NCI-H345 treated with DMSO at 0.1 percent for 48 hours (cell line): ENCODE data around the gene CTR9.

Source experiments
- DNase-seq: peaks from one replicate; lab custom pipeline; 2025; ENCODE audit not compliant: unreplicated experiment; lab: John Stamatoyannopoulos, UW

CTR9 gene

DNA sequence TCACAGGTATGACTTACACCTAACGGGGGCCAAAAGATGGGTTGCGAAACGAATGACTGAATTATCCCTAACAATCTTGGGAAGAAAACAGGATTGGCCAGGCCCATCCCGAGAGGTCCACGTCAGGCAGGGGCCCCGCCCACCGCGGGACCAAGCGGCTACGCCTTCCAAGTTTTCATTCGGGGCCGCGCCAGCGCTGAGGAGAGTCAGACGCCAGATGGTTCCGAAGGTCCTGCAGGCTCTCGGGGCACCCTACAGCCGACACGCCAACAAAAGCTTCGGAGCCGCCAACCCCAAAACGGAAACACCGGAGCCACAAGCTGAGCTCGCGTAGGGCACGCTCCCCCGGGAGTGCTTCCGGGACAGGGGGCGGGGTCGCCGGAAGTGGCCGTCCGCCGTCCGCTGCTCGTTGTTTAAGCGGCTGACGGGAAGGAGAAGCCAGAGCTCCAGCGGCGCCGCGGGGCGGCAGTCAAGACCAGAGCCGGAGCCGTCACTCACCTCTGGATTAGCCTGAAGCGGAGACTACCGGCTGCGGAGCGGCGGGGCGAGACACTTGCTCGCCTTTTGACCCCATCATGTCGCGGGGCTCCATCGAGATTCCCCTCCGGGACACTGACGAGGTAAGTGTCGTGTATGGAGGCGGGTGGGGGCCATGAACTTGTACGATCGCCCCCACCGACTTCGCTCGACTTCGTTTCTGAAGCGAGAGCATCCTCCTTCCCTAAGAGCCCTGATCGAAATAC lies at the start of gene CTR9:
Gene CTR9 (plus strand): TSS at position 409 of the 743 bp plus-strand sequence. CDS start 167 bp downstream, at position 576.
- peak; percentile 87 for DNase-seq

DNA sequence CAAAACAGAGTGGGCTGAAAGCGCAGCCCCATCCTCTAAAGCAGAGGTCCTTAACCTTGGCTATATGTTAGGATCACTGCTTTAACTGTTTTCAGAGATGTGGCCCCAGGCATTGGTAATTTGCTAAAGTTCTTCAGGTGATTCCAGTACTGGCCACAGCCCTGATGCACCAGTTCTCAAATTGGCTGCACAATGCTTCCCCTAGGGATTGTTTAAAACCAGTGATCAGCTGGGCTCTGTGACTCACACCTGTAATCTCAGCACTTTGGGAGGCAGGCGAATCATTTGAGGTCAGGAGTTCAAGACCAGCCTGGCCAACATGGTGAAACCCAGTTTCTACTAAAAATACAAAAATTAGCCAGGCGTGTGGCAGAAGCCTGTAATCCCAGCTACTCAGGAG lies 49.1 kb upstream of the CTR9 start:
- DNase-seq: no peak

DNA sequence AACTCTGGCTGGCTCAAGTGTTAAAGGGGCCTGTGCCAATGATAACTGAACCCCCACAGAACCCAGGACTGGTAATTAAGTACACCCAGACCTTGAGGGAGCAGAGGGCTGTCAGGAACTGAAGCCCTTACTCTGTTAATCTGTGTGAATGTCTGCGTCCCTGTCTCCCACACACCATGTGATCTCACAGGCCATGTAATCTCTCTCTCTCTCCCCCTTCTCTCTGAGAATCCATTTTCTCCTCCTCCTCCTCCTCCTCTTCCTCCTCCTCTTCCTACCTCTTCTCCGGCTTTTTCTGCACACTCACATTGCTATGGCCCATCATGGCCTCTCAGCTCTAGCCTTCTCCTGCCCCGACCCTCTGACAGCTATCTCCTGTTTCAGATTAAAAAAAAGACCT lies 42.9 kb upstream of the CTR9 start:
- DNase-seq: no peak

DNA sequence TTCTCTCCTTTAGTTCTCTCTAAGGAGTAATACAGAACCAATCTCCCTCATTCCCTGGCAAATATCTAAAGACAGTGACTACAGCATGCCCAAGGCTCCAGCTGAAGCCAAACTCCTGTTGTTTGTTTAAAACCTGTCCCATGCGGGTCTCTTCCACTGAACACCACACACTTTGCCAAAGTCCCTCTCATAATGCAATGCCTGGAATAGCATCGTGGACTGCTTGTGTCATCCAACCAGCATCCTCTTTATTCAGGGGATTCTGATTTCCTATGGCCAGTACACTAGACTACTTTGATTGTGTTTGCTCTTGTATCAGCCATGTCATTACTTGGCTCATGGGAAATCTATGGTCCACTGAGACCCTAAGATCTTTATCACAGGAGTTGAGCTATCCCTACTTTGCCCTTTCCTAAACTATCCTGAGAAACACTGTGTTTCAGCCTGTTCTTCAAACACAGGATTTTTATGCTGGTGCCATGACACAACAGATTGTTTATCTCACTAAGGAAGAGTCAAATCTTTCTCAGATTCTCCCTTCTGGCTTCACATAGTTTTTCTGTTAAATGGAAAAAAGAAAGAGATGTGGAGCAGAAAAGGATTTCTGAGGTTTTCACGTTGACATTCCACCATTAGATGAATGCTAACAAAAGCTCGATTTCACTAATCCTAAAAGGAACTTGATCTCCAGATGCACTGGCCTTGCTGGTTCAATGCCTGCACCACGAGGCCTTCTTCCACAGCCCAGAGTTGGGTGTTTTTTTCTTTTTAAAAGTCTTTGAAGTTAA lies 41.6 kb upstream of the CTR9 start:
- DNase-seq: no peak

DNA sequence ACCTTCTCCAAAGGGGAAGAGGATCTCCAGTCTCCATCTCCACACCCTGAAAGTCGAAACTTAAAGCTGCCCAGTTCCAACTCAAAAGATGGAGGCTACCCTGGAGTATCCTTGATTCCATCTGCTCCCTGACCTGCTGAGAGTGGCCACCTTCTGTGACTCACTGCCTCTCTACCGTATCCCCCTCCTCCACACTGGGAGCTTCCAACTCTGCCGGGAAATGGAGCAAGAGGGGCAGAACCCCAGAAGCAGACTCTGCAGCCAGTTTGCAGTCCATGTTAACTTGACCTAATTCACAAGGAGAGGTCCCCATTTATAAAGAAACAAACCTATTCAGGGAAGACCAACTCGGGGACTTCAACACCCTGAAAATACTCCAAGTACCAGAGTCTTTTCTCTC lies 35.5 kb upstream of the CTR9 start:
- no peak for DNase-seq

DNA sequence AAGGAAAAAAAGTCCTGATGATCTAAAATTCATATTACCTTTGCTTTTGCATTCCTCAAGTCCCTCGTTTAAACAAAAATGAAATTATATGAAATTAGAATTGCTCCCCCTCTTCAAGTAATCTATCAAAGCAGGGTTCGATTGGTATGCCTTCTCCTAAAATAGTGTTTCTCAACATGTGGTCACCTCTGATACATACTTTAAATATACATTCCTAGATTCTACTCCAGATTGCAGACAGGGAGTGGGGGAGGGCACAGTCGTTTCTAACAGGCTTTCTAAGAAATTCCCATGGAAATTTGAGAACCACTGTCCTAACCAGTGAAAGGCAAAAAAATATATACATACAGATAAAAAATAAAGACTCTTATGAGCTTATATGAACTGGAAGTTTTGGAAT lies 34.9 kb upstream of the CTR9 start:
- DNase-seq: no peak

DNA sequence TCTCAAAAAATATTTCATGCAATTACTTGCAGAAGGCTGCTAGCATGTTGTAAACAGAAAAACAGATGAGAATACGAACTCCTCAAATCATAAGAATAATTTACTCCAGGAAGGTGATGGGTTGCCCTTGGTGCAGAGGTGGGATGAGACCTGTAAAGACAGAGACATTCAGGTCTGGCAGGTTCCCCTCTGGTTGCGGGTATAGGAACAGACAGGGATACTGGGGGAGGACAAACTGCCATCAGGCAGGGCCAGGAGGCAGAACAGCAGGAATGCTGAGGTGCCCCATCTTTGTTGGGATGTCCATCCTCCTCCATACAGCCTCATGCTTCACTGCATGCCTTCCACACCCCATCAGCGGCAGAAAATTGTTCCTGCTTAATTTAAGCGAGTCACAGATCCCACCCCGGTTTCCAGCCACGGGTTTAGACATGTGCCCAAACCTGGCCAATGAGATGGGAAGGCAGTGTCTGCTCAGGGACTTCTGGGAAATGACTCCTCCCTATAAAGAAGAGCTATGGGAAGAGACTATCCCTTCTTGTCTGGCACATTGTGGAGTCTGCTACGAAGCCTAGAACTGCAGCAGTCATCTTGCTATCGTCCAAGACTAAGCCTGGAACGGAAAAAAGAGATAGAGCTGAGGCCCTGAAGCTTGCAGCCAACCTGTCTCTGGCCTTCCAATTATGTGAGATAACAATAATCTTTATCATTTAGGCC lies 34.3 kb upstream of the CTR9 start:
- no peak for DNase-seq

DNA sequence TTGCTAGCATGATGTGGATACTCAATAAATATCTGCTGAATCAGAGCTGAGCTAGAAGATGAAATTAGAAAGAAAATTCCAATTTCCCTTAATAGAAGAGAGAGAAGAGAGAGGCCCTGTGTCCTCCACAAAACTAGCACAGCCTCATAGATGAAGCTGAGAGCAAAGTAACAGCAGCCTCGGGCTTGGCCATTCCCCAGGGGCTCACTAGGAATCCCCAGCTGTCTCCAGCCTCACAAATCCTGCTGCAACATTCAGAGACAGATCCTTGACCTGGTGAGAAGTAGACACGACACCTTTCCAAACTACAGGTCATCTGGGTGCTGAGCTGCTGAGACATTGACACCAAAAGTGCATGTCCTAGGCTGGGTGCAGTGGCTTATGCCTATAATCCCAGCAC lies 31.4 kb upstream of the CTR9 start:
- DNase-seq: no peak

DNA sequence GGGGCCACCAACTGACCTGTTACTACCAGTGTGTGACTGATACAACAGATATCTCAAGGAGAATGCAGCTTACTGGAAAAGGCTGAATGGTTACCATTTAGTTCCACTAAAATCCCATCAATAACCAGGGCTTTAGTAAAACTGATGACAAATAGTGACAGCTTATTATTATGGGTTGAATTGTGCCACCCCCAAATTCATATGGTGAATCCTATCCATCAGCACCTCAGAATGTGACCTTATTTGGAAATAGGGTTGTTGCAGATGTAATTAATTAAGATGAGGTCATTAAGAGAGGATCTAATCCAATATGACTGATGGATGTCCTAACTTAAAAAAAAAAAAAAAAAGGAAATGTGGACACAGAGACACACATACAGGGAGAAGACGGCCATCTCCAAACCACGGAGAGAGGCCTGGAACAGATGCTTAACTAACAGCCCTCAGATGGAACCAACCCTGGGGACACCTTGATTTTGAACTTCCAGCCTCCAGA lies 30.1 kb upstream of the CTR9 start:
- DNase-seq: no peak

DNA sequence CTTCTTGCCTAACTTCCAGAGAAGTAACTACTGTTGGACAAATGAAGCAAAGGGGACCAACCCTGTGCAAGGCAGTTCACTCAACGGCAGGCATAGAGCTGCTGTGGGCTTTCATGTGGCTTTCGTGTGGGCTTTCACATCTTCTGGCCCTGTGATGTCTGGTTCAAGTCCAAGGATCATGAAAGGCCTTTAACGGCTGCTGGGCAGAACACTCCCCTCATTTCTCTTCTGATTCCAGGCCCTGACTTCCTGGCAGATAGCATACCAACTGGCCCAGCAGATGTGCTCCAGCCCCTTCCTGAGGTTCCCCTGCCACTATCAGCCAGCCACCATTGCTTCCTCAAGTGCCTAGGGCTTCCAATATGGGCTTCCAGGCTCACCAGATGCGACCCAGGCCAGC lies 28.7 kb upstream of the CTR9 start:
- no peak for DNase-seq

DNA sequence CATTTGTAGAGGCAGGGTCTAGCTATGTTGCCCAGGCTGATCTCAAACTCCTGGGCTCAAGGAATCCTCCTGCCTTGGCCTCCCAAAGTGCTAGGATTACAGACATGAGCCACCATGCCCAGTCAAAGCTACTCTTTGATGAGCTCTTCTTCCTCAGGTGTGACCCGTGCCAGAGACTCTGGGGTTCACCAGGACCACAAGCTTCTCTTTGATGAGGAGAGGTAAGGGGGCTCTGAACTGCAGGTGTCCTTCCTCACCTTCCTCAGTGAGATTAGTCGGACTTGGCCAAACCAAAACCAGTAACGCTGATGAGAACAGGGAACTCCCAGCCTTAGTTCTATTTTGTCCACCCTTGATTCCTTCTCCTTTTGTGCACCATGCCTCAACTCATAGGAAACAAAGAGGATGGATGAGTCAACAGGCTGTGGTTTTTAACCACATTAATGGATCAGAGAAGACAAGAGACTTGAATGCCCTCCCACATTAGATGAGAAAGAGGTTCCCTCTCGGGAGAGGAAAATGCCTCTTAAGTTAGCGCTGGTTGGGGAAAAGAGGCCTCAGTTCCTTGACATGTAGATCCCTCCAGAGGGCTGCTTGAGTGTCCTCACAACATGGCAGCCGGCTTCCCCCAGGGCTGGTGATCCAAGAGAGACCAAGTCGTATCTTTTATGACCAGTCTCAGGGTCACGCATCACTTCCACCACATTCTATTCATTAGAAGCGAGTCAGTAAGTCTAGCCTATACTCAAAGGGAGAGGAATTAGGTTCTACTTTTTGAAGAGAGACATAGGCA lies 25.7 kb upstream of the CTR9 start:
- no peak for DNase-seq

DNA sequence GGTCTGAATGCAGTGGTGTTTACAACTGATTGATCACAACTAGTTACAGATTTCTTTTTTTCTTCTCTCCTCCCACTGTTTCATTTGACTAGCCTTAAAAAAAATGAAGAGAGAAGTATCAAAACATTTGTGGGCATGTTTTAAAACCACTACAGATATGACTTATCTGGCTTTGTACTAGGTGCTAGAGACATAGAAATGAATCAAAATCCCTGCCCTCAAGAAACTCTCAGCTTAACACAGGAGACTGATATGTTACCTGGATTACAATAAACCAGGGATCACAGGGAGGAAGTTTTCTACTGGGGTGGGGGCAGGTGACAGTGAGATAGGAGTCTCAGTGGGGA lies 25.2 kb upstream of the CTR9 start:
- DNase-seq: no peak

DNA sequence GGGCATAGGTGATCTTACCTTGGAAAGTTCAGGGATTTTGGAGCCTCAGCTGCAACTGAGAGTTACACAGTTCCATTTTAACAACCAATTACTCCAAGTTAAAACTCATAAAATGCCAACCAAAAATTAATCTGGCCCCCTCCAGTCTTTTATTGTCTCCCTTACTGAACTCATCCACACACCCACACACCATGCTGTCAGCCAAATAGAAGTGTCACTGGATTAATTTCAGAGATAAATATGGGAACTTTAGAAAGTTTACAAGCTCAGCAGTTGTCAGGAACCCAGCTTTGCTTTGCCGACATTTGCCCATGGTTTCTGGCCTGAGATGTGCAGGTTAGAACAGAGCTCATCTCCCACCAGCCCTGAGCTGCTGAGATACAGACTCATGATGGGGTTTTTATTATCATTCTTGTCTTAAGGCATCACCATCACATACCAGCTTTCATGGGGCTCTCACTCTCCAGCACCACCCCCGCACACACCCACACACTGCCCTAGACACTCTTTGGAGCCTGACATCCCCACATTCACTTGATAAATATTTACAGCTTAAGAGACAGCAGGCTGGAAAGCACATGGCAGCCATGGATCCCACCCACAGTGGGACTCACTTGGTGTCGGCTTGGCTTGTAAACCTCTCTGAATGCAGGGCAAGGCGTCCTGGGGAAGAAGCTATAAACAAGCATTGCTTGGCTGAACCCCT lies 23.7 kb upstream of the CTR9 start:
- no peak for DNase-seq

DNA sequence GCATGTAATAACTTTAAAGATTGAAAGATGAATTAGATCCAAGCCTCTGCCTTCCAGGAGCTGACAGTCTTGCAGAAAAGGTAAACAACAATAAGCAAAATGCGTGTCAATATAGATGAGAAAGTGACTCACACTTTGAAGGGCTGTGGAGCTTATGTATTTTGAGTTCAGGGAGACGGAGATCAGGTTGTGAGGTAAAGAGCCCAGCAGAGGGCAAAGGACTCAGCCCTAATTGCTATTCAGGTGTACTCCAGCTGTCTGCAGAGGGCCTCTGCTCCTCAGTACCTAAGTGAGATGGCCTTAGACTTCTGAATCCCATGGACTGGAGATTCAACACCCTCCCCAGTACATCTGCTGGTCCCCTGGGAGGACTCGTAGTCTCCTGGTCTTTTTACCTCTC lies 22.9 kb upstream of the CTR9 start:
- DNase-seq: no peak

DNA sequence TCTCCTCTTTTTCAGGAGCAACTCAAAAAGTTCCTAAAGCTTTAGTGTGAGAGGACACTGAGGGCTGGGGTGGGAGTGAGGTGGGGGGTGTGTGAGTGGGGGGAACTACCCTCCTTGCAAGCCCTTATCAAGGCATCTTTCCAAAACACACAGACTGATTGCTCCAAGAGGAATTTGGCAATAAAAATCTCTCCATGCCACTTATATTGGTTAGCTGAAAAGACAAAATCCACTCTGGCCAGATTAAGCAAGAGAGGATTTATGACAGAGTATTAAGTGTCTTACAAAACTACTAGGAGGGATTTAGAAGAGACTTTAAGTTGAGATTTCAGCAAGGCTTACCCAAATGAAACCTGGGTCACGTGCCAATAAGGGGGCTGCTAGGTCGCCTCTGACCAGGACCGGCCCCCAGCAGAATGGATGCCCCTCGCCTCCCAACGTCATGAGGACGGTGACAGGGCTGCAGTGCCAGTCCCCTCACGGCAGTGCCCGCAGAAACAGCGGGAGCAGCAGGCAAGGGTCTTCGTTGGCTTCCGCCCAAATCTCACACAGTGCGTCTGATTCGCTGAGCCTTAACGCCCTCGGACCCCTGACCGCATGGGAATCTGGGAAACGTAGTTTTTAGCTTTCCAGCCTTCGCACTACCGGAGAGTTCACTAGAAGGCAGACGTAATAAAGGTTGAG lies 22.1 kb upstream of the CTR9 start:
- no peak for DNase-seq

DNA sequence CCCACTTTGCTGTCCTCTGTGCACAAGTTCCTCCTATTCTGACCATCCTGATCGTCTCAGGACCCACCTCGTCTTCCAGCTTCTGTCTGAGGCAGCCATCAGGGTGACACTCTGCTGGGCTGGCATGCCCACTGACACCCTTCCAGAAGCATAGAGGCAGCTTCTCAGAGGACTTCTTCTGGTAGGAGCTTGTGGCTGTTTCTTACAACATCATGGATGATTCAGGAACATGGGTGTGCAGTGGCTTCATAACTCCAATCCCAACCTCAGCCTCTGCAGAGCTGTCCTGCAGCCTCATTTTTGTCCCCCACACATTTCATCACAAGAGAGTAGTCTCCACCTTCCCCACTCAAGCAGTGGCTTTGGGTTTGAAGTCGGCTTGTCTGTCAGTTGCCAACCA lies 20.9 kb upstream of the CTR9 start:
- no peak for DNase-seq

DNA sequence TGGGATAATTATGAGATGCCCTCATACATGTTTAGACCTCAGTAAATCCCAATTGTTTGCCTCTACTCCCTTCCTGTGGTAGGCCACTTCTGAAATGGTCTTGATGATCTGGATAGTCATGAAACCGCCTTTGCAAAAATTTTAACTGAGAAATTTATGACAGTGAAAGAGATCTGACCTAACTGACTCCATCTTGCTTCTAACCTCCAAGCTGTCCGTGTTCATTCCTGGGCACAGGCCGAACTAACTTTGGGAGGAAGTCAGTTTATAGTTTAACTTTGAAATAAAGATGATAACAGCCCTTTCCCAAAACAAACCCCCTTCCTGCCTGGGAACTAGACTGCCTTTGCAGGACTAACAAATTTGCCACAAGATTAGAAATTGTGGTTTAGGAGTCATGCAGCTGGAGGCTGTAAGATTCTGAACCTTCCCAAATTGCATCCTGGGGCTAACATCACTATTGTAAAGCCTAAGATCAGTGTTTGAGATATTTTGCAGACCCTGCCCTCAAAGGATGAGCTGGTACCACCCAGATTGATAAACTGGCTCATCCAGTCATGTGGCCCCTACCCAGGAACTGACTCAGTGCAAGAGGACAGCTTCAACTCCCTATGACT lies 19.9 kb upstream of the CTR9 start:
- no peak for DNase-seq

DNA sequence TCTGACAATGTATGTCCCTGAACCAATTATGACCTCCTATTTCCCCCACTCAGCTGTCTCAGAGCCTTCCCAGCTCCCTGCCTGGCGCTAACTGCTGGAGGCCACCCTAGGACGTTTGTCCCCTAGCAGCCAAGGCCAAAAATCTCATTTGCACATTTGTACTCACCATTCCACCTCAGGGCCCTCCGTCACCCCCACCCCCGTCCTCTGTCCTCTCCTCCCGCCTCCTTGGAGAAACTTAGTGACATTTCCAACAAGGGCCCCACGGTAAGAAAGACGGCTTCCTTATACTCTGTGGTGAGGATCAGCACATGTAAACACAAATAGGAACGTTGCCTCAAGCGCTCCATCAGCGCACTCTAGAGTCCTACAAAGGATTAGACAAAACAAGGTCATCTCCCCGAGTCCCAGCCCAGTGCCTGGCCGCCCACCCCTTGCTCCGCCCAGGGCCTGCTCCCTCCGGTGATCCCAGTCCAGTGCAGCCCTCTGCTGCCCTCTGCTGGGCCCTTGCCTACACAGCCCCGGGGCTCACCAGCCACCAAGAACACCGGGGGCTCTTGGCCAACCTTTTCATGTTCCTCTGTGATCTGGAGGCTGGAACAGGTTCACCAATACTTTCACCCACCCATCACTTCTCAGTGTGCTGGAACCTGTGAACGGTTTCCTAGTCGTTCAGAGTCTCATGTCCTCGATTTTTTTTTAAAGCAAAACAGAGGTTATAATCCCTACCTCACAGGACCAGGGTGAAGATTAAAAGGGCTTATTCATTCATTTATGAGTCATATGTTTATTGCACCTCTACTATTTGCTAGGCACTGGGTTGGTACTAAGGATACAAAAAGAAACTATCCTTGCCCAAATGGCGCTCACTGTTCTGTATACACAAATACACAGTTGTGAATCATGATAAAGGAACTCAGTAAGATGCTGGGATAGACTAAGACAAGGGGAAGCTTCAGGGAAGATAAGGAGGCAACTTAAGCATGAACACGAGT lies 15.3 kb upstream of the CTR9 start:
- peak; percentile 82 for DNase-seq
